NCI-H748 (cell line): ENCODE data around the gene GIMAP6.
"Not testable (repeated sequence)": the region's sequence is repeated elsewhere in the genome, so short reads cannot be mapped to it uniquely, and the experiment has no call there.

Source experiments
- DNase-seq: peaks from one replicate; lab custom pipeline; 2025; ENCODE audit not compliant: unreplicated experiment; lab: John Stamatoyannopoulos, UW

The GIMAP6 gene

GRCh38 chr7:150648353-150649079 lies 16.3 kb upstream of the GIMAP6 start:
- no peak for DNase-seq

DNA sequence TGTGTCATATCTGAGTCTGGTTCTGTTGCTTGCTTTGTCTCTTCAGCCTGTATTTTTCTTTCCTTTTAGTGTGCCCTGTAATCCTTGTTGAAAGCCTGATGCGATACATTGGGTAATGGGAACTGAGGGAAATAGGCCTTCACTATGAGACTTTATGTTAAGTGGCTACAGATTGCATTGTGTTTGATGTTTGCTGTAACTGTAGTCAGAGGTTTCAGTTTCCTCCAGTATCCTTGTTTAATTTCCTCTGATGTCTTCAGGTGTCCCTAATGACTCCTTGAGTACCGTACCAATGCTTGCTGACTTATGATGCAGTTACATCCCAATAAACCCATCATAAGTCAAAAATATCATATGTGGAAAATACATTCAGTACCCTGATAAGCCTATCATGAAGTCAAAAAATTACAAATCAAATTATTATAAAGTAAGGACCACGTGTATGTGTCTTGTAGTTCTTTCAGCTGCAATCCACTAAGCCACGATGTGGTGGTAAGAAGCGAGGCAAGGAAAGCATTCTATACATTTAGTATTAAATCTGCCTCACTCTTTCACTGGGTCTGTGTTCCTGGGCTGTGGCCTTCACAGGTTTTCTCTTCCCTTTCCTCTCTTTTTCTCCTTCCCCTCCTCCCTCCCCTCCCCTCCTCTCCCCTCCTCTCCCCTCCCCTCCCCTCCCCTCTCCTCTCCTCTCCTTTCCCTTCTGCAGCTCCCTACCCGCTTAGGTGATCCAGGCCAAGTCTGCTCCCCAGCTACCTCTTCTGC lies 13.3 kb upstream of the GIMAP6 start:
- DNase-seq, result no peak

GRCh38 chr7:150642926-150643325 lies 10.7 kb upstream of the GIMAP6 start:
- no peak for DNase-seq

GRCh38 chr7:150641854-150642253 lies 9.7 kb upstream of the GIMAP6 start:
- DNase-seq, result no peak

GRCh38 chr7:150633926-150634325 lies 1.7 kb upstream of the GIMAP6 start:
- DNase-seq, result no peak

DNA sequence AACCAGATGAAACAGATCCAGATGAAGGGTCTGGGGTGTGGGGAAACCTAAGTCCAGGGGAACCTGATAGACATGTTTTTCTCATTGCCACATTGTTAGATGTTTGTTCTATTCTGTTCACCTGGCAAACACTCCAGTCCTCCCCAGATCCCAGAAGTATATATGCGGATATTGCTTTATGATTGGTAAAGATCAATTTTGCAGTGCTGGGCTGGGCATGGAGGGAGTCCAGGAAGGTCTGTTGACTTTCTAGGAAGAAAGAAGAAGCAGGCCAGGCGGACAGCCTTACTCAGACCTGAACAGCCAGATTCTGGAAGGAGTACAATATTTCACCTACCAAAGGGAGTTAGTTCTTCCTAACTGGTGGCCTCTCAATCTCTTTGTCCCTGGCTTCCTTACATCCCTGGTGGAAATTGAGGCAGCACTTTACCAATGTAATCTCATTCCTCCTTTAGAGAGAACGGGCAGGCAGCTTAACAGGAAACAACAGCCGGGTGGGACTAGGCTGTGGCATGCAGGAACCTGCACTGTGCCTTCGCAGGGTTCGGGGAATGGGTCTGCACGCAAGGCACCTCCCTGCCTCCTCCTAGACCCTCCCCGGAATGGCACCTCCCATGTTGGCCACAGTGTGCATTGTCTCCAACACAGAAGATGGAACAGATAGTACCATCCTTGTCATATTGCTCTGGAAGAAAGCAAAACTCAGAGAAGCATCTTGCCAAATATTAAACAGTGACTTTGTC lies 930 bp downstream of the GIMAP6 start:
- no peak for DNase-seq

DNA sequence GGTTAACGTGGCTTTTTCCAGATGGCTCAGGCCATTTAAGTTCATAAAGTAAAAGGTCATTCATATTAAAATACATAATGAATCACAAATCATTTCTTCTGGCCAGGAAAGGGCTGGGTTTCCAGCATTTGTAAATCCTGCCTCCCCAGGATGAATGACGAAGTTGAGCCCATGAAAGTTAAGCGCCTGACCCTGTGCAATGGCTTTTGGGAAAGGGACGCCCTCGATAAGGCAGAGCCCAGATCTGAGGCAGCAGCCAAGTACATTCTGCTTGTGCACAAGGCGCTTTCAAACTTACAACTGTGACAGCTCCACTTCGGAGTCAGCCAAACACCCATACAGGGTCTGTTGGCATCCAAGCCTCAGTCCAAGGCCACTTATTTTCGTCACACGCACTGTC lies 2.8 kb downstream of the GIMAP6 start:
- DNase-seq, result no peak

- DNase-seq, result no peak
These were observed 4.2 kb downstream of the GIMAP6 start for GRCh38 chr7:150627959-150628358.

- DNase-seq, result no peak
These were observed 5.5 kb downstream of the GIMAP6 start for GRCh38 chr7:150626696-150627095.

DNA sequence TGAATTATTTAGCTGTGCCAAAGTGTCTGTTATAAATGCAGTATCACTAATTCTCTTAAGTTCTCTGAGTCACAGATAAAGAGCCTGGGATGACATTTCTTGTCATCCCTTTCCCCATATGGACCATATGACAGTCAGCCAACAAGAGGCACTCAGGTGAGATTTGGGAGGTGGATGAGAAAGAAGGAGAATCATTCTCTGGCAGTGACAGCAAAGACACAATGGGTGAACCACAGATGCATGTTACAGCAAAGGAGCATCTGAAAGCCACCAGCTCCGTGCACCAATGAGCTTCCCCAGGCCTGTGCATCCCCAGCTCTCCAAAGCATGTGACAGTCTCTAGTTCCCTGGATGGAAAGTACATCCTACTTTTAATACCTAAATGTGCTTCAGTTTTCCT lies 10.8 kb downstream of the GIMAP6 start:
- DNase-seq, result no peak

- no peak for DNase-seq
These were observed 11.4 kb downstream of the GIMAP6 start for GRCh38 chr7:150620617-150621371.

GRCh38 chr7:150620061-150620460 lies 12.1 kb downstream of the GIMAP6 start:
- DNase-seq, result no peak

GRCh38 chr7:150615221-150615755 lies 16.9 kb downstream of the GIMAP6 start:
- DNase-seq, result not testable (repeated sequence)

GRCh38 chr7:150614426-150614825 lies 17.8 kb downstream of the GIMAP6 start:
- not testable (repeated sequence) for DNase-seq

DNA sequence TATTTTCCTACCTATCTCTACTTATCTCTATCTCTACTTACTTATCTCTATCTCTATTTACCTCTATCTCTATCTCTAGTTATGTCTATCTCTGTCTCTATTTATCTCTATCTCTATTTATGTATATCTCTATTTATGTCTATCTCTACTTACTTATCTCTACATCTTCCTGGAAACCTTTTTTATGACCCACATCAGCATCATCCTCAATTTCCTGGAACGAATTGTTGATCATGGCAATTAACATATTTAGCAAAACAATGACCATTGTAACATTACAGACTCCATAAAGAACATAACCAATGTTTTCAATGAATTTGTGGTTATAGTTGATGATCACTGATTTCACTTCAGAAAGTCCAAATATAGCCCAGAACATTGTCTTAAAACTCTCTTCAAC lies 18.3 kb downstream of the GIMAP6 start:
- no peak for DNase-seq

DNA sequence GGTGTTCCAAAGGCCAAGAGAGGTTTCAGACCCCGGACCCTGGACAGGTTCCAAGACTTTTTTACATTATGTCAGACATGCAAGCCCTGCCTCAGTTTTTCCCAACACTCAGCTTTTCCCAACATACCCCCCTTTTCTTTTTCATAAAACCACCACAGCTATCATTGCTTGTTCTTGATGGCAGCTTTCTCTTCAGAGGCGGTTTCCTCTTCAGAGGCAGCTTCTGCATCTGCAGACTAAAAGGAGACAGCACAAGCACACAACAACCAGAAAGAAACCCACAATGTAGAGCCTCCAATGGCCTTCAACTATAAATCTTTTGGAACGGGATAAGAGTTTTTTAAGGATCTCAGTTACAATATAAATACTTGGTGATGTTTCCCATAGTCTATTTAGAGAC lies 19.3 kb downstream of the GIMAP6 start:
- no peak for DNase-seq

GRCh38 chr7:150610233-150610632 lies 22.0 kb downstream of the GIMAP6 start:
- DNase-seq, result no peak

- DNase-seq, result not testable (repeated sequence)
These were observed 28.6 kb downstream of the GIMAP6 start for GRCh38 chr7:150603600-150603999.

GRCh38 chr7:150595361-150595760 lies 36.8 kb downstream of the GIMAP6 start:
- no peak for DNase-seq

- DNase-seq, result no peak
These were observed 37.4 kb downstream of the GIMAP6 start for GRCh38 chr7:150594805-150595204.

- no peak for DNase-seq
These were observed 44.6 kb downstream of the GIMAP6 start for GRCh38 chr7:150587551-150587950.
